GM12878 (cell line): ENCODE results near the gene PPP1R12B.

Experiments used
- ATF7 ChIP-seq: fragments of 450-650 bp; IDR thresholded peaks from 2 replicates; pipeline ENCODE4 v1.6.1; 2016; ENCODE audit warnings: low read depth, mild to moderate bottlenecking
- CBFB ChIP-seq: IDR thresholded peaks from 2 replicates; pipeline ENCODE4 v1.6.1; 2016; ENCODE audit warnings: antibody characterized with exemption, low read depth
- CBX5 ChIP-seq: sonication (generic); IDR thresholded peaks from 2 replicates; pipeline ENCODE4 v1.6.1; 2016; ENCODE audit warnings: low read depth, moderate library complexity, mild to moderate bottlenecking, inconsistent platforms
- TBL1XR1 ChIP-seq: IDR thresholded peaks from 2 replicates; pipeline ENCODE4 v1.6.1; 2012; ENCODE audit warnings: low read depth, low read length, improper control_type of control experiment

- no peak for TF ChIP-seq CBFB
- no peak for TF ChIP-seq ATF7
- no peak for TF ChIP-seq CBX5
- TF ChIP-seq TBL1XR1: no peak
Observed at GRCh38 chr1:202319381-202320080, 29.0 kb upstream of the PPP1R12B start.
